ENCODE measurements around the gene PAK4. TPM values are rescaled to one million over a fixed set of nuclear protein-coding genes. Genes with fewer than 3 reads are reported as not detected.
"Not testable (repeated sequence)": the region's sequence is repeated elsewhere in the genome, so short reads cannot be mapped to it uniquely, and the experiment has no call there.

PAK4 gene
- total RNA-seq, 1 experiment from 2014 or later, result 69.8 TPM

DNA sequence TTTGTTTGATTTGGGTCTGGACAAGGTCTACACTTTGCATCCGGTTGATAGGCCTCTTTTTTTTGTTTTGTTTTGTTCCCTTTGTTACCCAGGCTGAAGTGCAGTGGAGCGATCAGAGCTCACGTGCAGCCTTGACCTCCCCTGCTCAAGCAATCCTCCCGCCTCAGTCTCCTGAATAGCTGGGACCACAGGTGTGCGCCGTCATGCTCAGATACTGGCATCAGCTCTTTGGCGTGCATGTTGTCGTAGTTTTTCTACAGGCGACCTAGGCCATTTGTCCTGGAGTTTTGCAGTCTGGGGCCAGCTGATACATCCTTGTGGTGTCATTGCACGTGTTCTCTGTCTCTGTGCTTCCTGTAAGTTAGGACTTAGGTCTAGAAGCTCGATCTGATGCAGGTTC lies 16.3 kb downstream of the PAK4 start:
- peak overlapping the region; percentile 74; the same call in 1 of the 2 replicates for H3K27ac Mint-ChIP-seq
- TF ChIP-seq CBFB (CRISPR knock-in tag; IDR thresholded peaks at IDR 0.05; ENCODE audit: low read depth), result no peak
- TF ChIP-seq FOXK1 (CRISPR knock-in tag; IDR thresholded peaks at IDR 0.05), result no peak
- TF ChIP-seq, protein P1, sequence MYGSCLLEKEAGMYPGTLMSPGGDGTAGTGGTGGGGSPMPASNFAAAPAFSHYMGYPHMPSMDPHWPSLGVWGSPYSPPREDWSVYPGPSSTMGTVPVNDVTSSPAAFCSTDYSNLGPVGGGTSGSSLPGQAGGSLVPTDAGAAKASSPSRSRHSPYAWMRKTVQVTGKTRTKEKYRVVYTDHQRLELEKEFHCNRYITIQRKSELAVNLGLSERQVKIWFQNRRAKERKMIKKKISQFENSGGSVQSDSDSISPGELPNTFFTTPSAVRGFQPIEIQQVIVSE (CRISPR knock-in tag; IDR thresholded peaks at IDR 0.05; ENCODE audit: borderline replicate concordance), result no peak
- TF ChIP-seq ZNF138 (CRISPR knock-in tag; conservative IDR thresholded peaks at IDR 0.05), result no peak
- TF ChIP-seq MYBL2 (CRISPR knock-in tag; IDR thresholded peaks at IDR 0.05), result no peak
- TF ChIP-seq, protein P2, sequence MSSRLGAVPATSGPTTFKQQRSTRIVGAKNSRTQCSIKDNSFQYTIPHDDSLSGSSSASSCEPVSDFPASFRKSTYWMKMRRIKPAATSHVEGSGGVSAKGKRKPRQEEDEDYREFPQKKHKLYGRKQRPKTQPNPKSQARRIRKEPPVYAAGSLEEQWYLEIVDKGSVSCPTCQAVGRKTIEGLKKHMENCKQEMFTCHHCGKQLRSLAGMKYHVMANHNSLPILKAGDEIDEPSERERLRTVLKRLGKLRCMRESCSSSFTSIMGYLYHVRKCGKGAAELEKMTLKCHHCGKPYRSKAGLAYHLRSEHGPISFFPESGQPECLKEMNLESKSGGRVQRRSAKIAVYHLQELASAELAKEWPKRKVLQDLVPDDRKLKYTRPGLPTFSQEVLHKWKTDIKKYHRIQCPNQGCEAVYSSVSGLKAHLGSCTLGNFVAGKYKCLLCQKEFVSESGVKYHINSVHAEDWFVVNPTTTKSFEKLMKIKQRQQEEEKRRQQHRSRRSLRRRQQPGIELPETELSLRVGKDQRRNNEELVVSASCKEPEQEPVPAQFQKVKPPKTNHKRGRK (CRISPR knock-in tag; IDR thresholded peaks at IDR 0.05; ENCODE audit: borderline replicate concordance), result no peak
- TF ChIP-seq, protein P3, sequence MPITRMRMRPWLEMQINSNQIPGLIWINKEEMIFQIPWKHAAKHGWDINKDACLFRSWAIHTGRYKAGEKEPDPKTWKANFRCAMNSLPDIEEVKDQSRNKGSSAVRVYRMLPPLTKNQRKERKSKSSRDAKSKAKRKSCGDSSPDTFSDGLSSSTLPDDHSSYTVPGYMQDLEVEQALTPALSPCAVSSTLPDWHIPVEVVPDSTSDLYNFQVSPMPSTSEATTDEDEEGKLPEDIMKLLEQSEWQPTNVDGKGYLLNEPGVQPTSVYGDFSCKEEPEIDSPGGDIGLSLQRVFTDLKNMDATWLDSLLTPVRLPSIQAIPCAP (CRISPR knock-in tag; IDR thresholded peaks at IDR 0.05), result no peak
- TF ChIP-seq MXD4 (CRISPR knock-in tag; IDR thresholded peaks at IDR 0.05; ENCODE audit: borderline replicate concordance), result no peak
- TF ChIP-seq, protein P4, sequence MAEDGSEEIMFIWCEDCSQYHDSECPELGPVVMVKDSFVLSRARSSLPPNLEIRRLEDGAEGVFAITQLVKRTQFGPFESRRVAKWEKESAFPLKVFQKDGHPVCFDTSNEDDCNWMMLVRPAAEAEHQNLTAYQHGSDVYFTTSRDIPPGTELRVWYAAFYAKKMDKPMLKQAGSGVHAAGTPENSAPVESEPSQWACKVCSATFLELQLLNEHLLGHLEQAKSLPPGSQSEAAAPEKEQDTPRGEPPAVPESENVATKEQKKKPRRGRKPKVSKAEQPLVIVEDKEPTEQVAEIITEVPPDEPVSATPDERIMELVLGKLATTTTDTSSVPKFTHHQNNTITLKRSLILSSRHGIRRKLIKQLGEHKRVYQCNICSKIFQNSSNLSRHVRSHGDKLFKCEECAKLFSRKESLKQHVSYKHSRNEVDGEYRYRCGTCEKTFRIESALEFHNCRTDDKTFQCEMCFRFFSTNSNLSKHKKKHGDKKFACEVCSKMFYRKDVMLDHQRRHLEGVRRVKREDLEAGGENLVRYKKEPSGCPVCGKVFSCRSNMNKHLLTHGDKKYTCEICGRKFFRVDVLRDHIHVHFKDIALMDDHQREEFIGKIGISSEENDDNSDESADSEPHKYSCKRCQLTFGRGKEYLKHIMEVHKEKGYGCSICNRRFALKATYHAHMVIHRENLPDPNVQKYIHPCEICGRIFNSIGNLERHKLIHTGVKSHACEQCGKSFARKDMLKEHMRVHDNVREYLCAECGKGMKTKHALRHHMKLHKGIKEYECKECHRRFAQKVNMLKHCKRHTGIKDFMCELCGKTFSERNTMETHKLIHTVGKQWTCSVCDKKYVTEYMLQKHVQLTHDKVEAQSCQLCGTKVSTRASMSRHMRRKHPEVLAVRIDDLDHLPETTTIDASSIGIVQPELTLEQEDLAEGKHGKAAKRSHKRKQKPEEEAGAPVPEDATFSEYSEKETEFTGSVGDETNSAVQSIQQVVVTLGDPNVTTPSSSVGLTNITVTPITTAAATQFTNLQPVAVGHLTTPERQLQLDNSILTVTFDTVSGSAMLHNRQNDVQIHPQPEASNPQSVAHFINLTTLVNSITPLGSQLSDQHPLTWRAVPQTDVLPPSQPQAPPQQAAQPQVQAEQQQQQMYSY (CRISPR knock-in tag; IDR thresholded peaks at IDR 0.05), result no peak
- TF ChIP-seq, protein P5, sequence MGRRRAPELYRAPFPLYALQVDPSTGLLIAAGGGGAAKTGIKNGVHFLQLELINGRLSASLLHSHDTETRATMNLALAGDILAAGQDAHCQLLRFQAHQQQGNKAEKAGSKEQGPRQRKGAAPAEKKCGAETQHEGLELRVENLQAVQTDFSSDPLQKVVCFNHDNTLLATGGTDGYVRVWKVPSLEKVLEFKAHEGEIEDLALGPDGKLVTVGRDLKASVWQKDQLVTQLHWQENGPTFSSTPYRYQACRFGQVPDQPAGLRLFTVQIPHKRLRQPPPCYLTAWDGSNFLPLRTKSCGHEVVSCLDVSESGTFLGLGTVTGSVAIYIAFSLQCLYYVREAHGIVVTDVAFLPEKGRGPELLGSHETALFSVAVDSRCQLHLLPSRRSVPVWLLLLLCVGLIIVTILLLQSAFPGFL (CRISPR knock-in tag; IDR thresholded peaks at IDR 0.05; ENCODE audit: borderline replicate concordance), result no peak
- H3K36me3 Mint-ChIP-seq, result no peaks in the 10 kb centered on the region
- peaks cover 84% of the 10 kb centered on the region for H3K4me1 Mint-ChIP-seq
- H3K4me3 Mint-ChIP-seq, result no peak overlapping the region
- no peaks in the 10 kb centered on the region for H3K9me3 Mint-ChIP-seq
- ATAC-seq, result no peak
- H3K27me3 Mint-ChIP-seq (ENCODE audit: low read depth), result no peaks in the 10 kb centered on the region
- CTCF ChIA-PET, result interaction anchor here (0.7 kb wide), 1 partner anchor 166 kb away, joined by 3 read pairs; no protein-coding TSS in a partner anchor
- no peak for DNase-seq (ENCODE audit: low spot score)
- POLR2A ChIA-PET, result no interaction called here

DNA sequence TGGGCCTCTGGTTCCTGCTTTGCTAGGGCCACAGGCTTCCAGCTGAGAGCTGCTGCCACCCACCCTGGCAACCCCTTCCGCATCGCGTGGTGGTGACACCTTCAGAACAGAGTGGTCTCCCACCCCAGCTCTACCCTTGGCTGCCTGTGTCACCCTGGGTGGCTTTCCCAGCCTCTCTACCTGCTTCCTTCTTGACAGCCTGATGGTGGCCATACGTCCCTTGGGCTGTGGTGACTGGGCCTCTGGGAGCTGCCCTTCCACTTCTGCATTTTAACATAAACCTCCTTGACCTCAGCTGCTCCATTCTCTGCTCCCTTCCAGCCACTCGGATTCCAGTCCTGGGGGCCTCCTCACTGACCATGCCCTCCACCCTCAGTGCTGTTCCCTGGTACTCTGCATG lies 17.0 kb downstream of the PAK4 start:
- peak overlapping the region; percentile 47 for H3K27ac Mint-ChIP-seq
- no peak overlapping the region for H3K4me3 Mint-ChIP-seq
- CTCF ChIA-PET, result interaction anchor here (0.7 to 1.0 kb wide), 2 partner anchors 91 to 167 kb away, joined by 3 read pairs; no protein-coding TSS in a partner anchor
- ATAC-seq, result no peak
- H3K4me1 Mint-ChIP-seq, result peaks cover 84% of the 10 kb centered on the region
- H3K36me3 Mint-ChIP-seq, result no peaks in the 10 kb centered on the region
- H3K9me3 Mint-ChIP-seq, result no peaks in the 10 kb centered on the region
- H3K27me3 Mint-ChIP-seq (ENCODE audit: low read depth), result no peaks in the 10 kb centered on the region
- DNase-seq (ENCODE audit: low spot score), result no peak
- POLR2A ChIA-PET, result no interaction called here
- TF ChIP-seq SMAD4 (CRISPR knock-in tag; IDR thresholded peaks at IDR 0.05) (no peak), CBFB (CRISPR knock-in tag; IDR thresholded peaks at IDR 0.05; ENCODE audit: low read depth) (no peak)

DNA sequence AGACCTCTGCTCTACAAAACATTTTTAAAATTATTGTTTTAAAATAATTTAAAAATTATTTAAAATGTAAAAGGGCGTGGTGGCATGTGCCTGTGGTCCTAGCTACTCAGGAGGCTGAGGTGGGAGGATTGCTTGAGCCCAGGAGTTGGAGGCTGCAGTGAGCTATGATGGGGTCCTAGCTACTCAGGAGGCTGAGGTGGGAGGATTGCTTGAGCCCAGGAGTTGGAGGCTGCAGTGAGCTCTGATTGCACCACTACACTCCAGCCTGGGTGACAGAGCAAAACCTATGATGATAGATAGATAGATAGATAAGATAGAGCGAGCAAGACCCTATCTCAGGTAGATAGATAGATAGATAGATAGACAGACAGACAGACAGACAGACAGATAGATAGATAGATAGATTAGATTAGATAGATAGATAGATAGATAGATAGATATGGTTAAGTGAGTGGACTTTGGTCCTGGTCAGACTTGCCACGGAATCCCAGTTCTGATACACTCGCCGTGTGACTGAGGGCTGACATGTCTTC lies 18.2 kb downstream of the PAK4 start:
- H3K27ac Mint-ChIP-seq; H3K36me3 Mint-ChIP-seq; H3K27me3 Mint-ChIP-seq (ENCODE audit: low read depth); DNase-seq (ENCODE audit: low spot score); POLR2A ChIA-PET; ATAC-seq; H3K9me3 Mint-ChIP-seq; H3K4me3 Mint-ChIP-seq: not testable (repeated sequence)
- CTCF ChIA-PET, result interaction anchor here (0.5 to 3.0 kb wide), 3 partner anchors 11 to 40 kb away, joined by 4 to 21 read pairs (median 5); no protein-coding TSS in a partner anchor
- peaks cover 74% of the 10 kb centered on the region for H3K4me1 Mint-ChIP-seq
